ENCODE results near the gene KRT5. TPM values are rescaled to one million over a fixed set of nuclear protein-coding genes. Genes with fewer than 3 reads are reported as not detected.

KRT5 gene
- total and polyA plus RNA-seq, 2 donors (not counting 1 experiment from before 2014, with no cell fraction given), result 0.82 TPM; not detected in 1

DNA sequence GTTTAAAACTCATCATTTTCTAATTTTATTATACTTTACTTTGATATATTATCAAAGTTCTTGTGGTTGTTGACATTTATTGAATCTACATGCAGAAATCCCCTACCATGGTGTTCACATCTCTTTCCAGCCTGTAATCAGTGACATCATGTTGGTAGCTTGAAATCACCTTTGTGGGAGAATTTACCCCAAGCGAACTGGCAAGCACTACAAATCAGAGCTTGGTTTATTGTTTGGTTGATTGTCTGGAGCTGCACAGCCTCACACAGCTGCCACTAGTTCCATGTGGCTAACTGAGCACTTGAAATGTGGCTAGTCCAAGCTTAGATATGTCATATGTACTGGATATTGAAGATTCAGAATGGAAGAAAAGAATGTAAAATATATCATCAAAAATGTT is 15.4 kb upstream of the KRT5 start:
- Histone ChIP-seq H3K9me3 (ENCODE audit: control insufficient read depth, insufficient read depth, low read depth, low read length) (no peaks in the 10 kb centered on the region), H4K20me1 (ENCODE audit: control insufficient read depth, extremely low read depth, insufficient read depth, low read length) (no peaks in the 10 kb centered on the region), H3K36me3 (ENCODE audit: control insufficient read depth, insufficient read depth, low read length) (no peaks in the 10 kb centered on the region), H3K9ac (ENCODE audit: insufficient read depth, low read length) (no peak overlapping the region), H2AFZ (ENCODE audit: low read length) (no peak overlapping the region), H3K79me2 (ENCODE audit: control insufficient read depth, insufficient read depth, low read length) (no peaks in the 10 kb centered on the region), H3K4me1 (ENCODE audit: control insufficient read depth, extremely low read depth, insufficient read depth, low read length) (no peaks in the 10 kb centered on the region), H3K27ac (ENCODE audit: insufficient read depth, low read length) (no peak overlapping the region), H3K4me3 (replicated peaks in 1 of 4; ENCODE audit: control extremely low read depth in 1 of 4, insufficient read depth in 1 of 4, low read depth in 3 of 4, low read length in 4 of 4) (no peak overlapping the region), H3K27me3 (ENCODE audit: control insufficient read depth, insufficient read depth, low read length) (peaks cover 2% of the 10 kb centered on the region), H3K4me2 (ENCODE audit: extremely low read depth, insufficient read depth, low read length) (no peak overlapping the region)
- TF ChIP-seq, protein P1, sequence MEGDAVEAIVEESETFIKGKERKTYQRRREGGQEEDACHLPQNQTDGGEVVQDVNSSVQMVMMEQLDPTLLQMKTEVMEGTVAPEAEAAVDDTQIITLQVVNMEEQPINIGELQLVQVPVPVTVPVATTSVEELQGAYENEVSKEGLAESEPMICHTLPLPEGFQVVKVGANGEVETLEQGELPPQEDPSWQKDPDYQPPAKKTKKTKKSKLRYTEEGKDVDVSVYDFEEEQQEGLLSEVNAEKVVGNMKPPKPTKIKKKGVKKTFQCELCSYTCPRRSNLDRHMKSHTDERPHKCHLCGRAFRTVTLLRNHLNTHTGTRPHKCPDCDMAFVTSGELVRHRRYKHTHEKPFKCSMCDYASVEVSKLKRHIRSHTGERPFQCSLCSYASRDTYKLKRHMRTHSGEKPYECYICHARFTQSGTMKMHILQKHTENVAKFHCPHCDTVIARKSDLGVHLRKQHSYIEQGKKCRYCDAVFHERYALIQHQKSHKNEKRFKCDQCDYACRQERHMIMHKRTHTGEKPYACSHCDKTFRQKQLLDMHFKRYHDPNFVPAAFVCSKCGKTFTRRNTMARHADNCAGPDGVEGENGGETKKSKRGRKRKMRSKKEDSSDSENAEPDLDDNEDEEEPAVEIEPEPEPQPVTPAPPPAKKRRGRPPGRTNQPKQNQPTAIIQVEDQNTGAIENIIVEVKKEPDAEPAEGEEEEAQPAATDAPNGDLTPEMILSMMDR (conservative IDR thresholded peaks at IDR 0.05 in 1 of 2, IDR thresholded peaks at IDR 0.05 in 1 of 2; ENCODE audit: low read depth in 1 of 2, low read length in 2 of 2), result no peak
- no peak for TF ChIP-seq EZH2 (IDR thresholded peaks at IDR 0.05; ENCODE audit: low read length, missing control alignments)
- no peak for DNase-seq (ENCODE audit: low read depth in 2 of 2)

GRCh38 chr12:52534482-52534881 is 14.3 kb upstream of the KRT5 start:
- Histone ChIP-seq H3K9ac (ENCODE audit: insufficient read depth, low read length) (no peak overlapping the region), H3K4me2 (ENCODE audit: extremely low read depth, insufficient read depth, low read length) (no peak overlapping the region), H3K36me3 (ENCODE audit: control insufficient read depth, insufficient read depth, low read length) (no peaks in the 10 kb centered on the region), H3K79me2 (ENCODE audit: control insufficient read depth, insufficient read depth, low read length) (no peaks in the 10 kb centered on the region), H3K4me3 (replicated peaks in 1 of 4; ENCODE audit: control extremely low read depth in 1 of 4, insufficient read depth in 1 of 4, low read depth in 3 of 4, low read length in 4 of 4) (no peak overlapping the region), H4K20me1 (ENCODE audit: control insufficient read depth, extremely low read depth, insufficient read depth, low read length) (no peaks in the 10 kb centered on the region), H3K9me3 (ENCODE audit: control insufficient read depth, insufficient read depth, low read depth, low read length) (no peaks in the 10 kb centered on the region), H2AFZ (ENCODE audit: low read length) (no peak overlapping the region), H3K4me1 (ENCODE audit: control insufficient read depth, extremely low read depth, insufficient read depth, low read length) (no peaks in the 10 kb centered on the region), H3K27me3 (ENCODE audit: control insufficient read depth, insufficient read depth, low read length) (peaks cover 2% of the 10 kb centered on the region), H3K27ac (ENCODE audit: insufficient read depth, low read length) (no peak overlapping the region)
- no peak for TF ChIP-seq EZH2 (IDR thresholded peaks at IDR 0.05; ENCODE audit: low read length, missing control alignments)
- TF ChIP-seq, protein P1 (conservative IDR thresholded peaks at IDR 0.05 in 1 of 2, IDR thresholded peaks at IDR 0.05 in 1 of 2; ENCODE audit: low read depth in 1 of 2, low read length in 2 of 2), result no peak
- DNase-seq (ENCODE audit: low read depth in 2 of 2), result no peak

- Histone ChIP-seq H3K4me2 (ENCODE audit: extremely low read depth, insufficient read depth, low read length) (no peak overlapping the region), H2AFZ (ENCODE audit: low read length) (no peak overlapping the region), H3K27ac (ENCODE audit: insufficient read depth, low read length) (no peak overlapping the region), H3K9ac (ENCODE audit: insufficient read depth, low read length) (no peak overlapping the region), H3K4me1 (ENCODE audit: control insufficient read depth, extremely low read depth, insufficient read depth, low read length) (no peaks in the 10 kb centered on the region), H4K20me1 (ENCODE audit: control insufficient read depth, extremely low read depth, insufficient read depth, low read length) (no peaks in the 10 kb centered on the region), H3K4me3 (replicated peaks in 1 of 4; ENCODE audit: control extremely low read depth in 1 of 4, insufficient read depth in 1 of 4, low read depth in 3 of 4, low read length in 4 of 4) (no peak overlapping the region), H3K27me3 (ENCODE audit: control insufficient read depth, insufficient read depth, low read length) (peaks cover 2% of the 10 kb centered on the region), H3K36me3 (ENCODE audit: control insufficient read depth, insufficient read depth, low read length) (no peaks in the 10 kb centered on the region), H3K9me3 (ENCODE audit: control insufficient read depth, insufficient read depth, low read depth, low read length) (no peaks in the 10 kb centered on the region), H3K79me2 (ENCODE audit: control insufficient read depth, insufficient read depth, low read length) (no peaks in the 10 kb centered on the region)
- no peak for DNase-seq (ENCODE audit: low read depth in 2 of 2)
- no peak for TF ChIP-seq EZH2 (IDR thresholded peaks at IDR 0.05; ENCODE audit: low read length, missing control alignments)
- TF ChIP-seq, protein P1 (conservative IDR thresholded peaks at IDR 0.05 in 1 of 2, IDR thresholded peaks at IDR 0.05 in 1 of 2; ENCODE audit: low read depth in 1 of 2, low read length in 2 of 2), result no peak
Measured at GRCh38 chr12:52533686-52534470, 13.7 kb upstream of the KRT5 start.
